IMR-90 (cell line): ENCODE results near the gene BMP3. TPM values are rescaled to one million over a fixed set of nuclear protein-coding genes. Genes with fewer than 3 reads are reported as not detected.

ENCODE experiments used
- ATAC-seq: fragments of 200-7000 bp; cut with Tn5 transposase; 2 replicates; pipeline ENCODE4 v1.9.1; 2020; ENCODE audit warnings: low read depth, mild to moderate bottlenecking, moderate library complexity
- BruUV-seq: library from RNA; stranded (reverse); fragments of 400-500 nt; replicated peaks from 2 replicates; lab custom pipeline; 2021; lab: Mats Ljungman, UMichigan
- CTCF ChIA-PET: fragments of 300-600 bp; formaldehyde crosslinking; extraction: SDS; loops from one replicate; lab custom pipeline; 2021; ENCODE audit warnings: antibody characterized with exemption; lab: Yijun Ruan, JAX
- POLR2A ChIA-PET: fragments of 300-600 bp; sonication (Branson Sonifier 250); formaldehyde crosslinking; loops from one replicate; lab custom pipeline; 2022; ENCODE audit warnings: antibody characterized with exemption; ENCODE audit not compliant: unreplicated experiment; lab: Charles Lee
- DNase-seq: peaks from one replicate; pipeline ENCODE4 v3.0.0; 2013
- H2AFZ ChIP-seq: replicated peaks from 2 replicates; pipeline ENCODE3; 2013; ENCODE audit warnings: low read length, mild to moderate bottlenecking; ENCODE audit not compliant: poor library complexity
- H2AK5ac ChIP-seq: 2 replicates; pipeline ENCODE4 v1.6.1; 2013; ENCODE audit warnings: low read depth, low read length, inconsistent platforms
- H2AK9ac ChIP-seq: replicated peaks from 2 replicates; pipeline ENCODE3; 2013; ENCODE audit warnings: mild to moderate bottlenecking, low read depth, low read length, moderate library complexity; ENCODE audit not compliant: poor library complexity
- H2BK120ac ChIP-seq: 2 replicates; pipeline ENCODE4 v1.6.1; 2013; ENCODE audit warnings: low read depth, low read length, inconsistent platforms
- H2BK15ac ChIP-seq: 3 replicates; pipeline ENCODE4 v1.6.1; 2013; ENCODE audit warnings: low read depth, low read length, inconsistent platforms
- H2BK20ac ChIP-seq: 2 replicates; pipeline ENCODE4 v1.6.1; 2013; ENCODE audit warnings: low read depth, mild to moderate bottlenecking, inconsistent platforms, low read length, moderate library complexity
- H2BK5ac ChIP-seq: 2 replicates; pipeline ENCODE4 v1.6.1; 2013; ENCODE audit warnings: mild to moderate bottlenecking, low read depth, low read length, inconsistent platforms; ENCODE audit not compliant: poor library complexity, severe bottlenecking
- H3K14ac ChIP-seq: replicated peaks from 2 replicates; pipeline ENCODE4 v1.6.1; 2013; ENCODE audit warnings: low read depth, low read length, inconsistent platforms
- H3K18ac ChIP-seq: 2 replicates; pipeline ENCODE4 v1.6.1; 2013; ENCODE audit warnings: low read depth, low read length, control low read depth
- H3K23ac ChIP-seq: 2 replicates; pipeline ENCODE4 v1.6.1; 2013; ENCODE audit warnings: low read depth, low read length, inconsistent platforms
- H3K27ac ChIP-seq: 2 replicates; pipeline ENCODE4 v1.5.1; 2013; ENCODE audit warnings: mild to moderate bottlenecking, control low read depth, low read length; ENCODE audit not compliant: insufficient read depth
- H3K27me3 ChIP-seq: 2 replicates; pipeline ENCODE4 v1.6.1; 2013; ENCODE audit warnings: low read length; ENCODE audit not compliant: control insufficient read depth, insufficient read depth
- H3K36me3 ChIP-seq: 2 replicates; pipeline ENCODE4 v1.6.1; 2013; ENCODE audit warnings: low read length, mixed read lengths; ENCODE audit not compliant: control insufficient read depth, insufficient read depth
- H3K4ac ChIP-seq: 2 replicates; pipeline ENCODE4 v1.6.1; 2013; ENCODE audit warnings: low read depth, low read length, inconsistent platforms
- H3K4me1 ChIP-seq: 2 replicates; pipeline ENCODE4 v1.6.1; 2013; ENCODE audit warnings: low read length, mixed read lengths; ENCODE audit not compliant: control insufficient read depth, insufficient read depth
- H3K4me2 ChIP-seq: 2 replicates; pipeline ENCODE4 v1.6.1; 2013; ENCODE audit warnings: low read depth, mild to moderate bottlenecking, control low read depth, low read length, moderate library complexity
- H3K4me3 ChIP-seq: 2 replicates; pipeline ENCODE4 v1.5.1; 2013; ENCODE audit warnings: low read depth, mild to moderate bottlenecking, control low read depth, low read length, moderate library complexity; ENCODE audit not compliant: insufficient read depth
- H3K56ac ChIP-seq: 2 replicates; pipeline ENCODE4 v1.6.1; 2013; ENCODE audit warnings: low read length, inconsistent platforms; ENCODE audit not compliant: insufficient read depth; ENCODE audit errors: extremely low read depth
- H3K79me1 ChIP-seq, 2 experiments: 2 replicates each; pipeline ENCODE4 v1.6.1; 2013; ENCODE audit warnings: low read length in 2 of 2, inconsistent platforms in 1 of 2, low read depth in 1 of 2
- H3K9ac ChIP-seq: 2 replicates; pipeline ENCODE4 v1.6.1; 2013; ENCODE audit warnings: low read depth, low read length, control low read depth
- H3K9me1 ChIP-seq: 2 replicates; pipeline ENCODE4 v1.6.1; 2013; ENCODE audit warnings: low read length, inconsistent platforms; ENCODE audit not compliant: insufficient read depth
- H3K9me3 ChIP-seq: 2 replicates; pipeline ENCODE4 v1.6.1; 2013; ENCODE audit warnings: low read length; ENCODE audit not compliant: control insufficient read depth, insufficient read depth
- H4K20me1 ChIP-seq: 2 replicates; pipeline ENCODE4 v1.6.1; 2013; ENCODE audit warnings: low read length, inconsistent platforms; ENCODE audit not compliant: insufficient read depth
- H4K5ac ChIP-seq: 2 replicates; pipeline ENCODE4 v1.6.1; 2013; ENCODE audit warnings: mild to moderate bottlenecking, low read depth, low read length, control low read depth
- H4K8ac ChIP-seq, 2 experiments: 2 replicates each; pipeline ENCODE4 v1.6.1; 2013; ENCODE audit warnings: low read depth in 2 of 2, low read length in 2 of 2, control low read depth in 1 of 2, inconsistent platforms in 1 of 2
- H4K91ac ChIP-seq: 2 replicates; pipeline ENCODE4 v1.6.1; 2013; ENCODE audit warnings: low read depth, low read length, inconsistent platforms; ENCODE audit not compliant: insufficient read depth
- BHLHE40 ChIP-seq: fragments of 150-350 bp; IDR thresholded peaks from 2 replicates; pipeline ENCODE4 v1.6.1; 2016; ENCODE audit warnings: mild to moderate bottlenecking, low read depth, low read length
- CEBPB ChIP-seq: IDR thresholded peaks from 2 replicates; pipeline ENCODE4 v1.6.1; 2012; ENCODE audit warnings: low read depth, low read length, improper control_type of control experiment
- CHD1 ChIP-seq: IDR thresholded peaks from 2 replicates; pipeline ENCODE4 v1.6.1; 2012; ENCODE audit warnings: low read depth, low read length, improper control_type of control experiment
- FOS ChIP-seq: fragments of 150-350 bp; IDR thresholded peaks from 2 replicates; pipeline ENCODE4 v1.6.1; 2016; ENCODE audit warnings: low read depth, low read length
- MAFK ChIP-seq: IDR thresholded peaks from 2 replicates; pipeline ENCODE4 v1.6.1; 2012; ENCODE audit warnings: low read depth, low read length, improper control_type of control experiment
- MAZ ChIP-seq: IDR thresholded peaks from 2 replicates; pipeline ENCODE4 v1.6.1; 2012; ENCODE audit warnings: low read depth, mild to moderate bottlenecking, low read length, improper control_type of control experiment, moderate library complexity, borderline replicate concordance
- MXI1 ChIP-seq: IDR thresholded peaks from 2 replicates; pipeline ENCODE4 v1.6.1; 2012; ENCODE audit warnings: low read depth, mild to moderate bottlenecking, low read length, moderate library complexity, borderline replicate concordance
- NFE2L2 ChIP-seq: fragments of 150-350 bp; IDR thresholded peaks from 2 replicates; pipeline ENCODE4 v1.6.1; 2016; ENCODE audit warnings: low read depth, mild to moderate bottlenecking, low read length
- POLR2A ChIP-seq: IDR thresholded peaks from 2 replicates; pipeline ENCODE4 v1.6.1; 2012; ENCODE audit warnings: mild to moderate bottlenecking, low read depth, low read length
- RAD21 ChIP-seq: IDR thresholded peaks from 2 replicates; pipeline ENCODE4 v1.6.1; 2012; ENCODE audit warnings: low read length, improper control_type of control experiment
- RFX5 ChIP-seq: IDR thresholded peaks from 2 replicates; pipeline ENCODE4 v1.8.0; 2012; ENCODE audit warnings: low read depth, mild to moderate bottlenecking, low read length, moderate library complexity
- SMC3 ChIP-seq: fragments of 150-350 bp; IDR thresholded peaks from 2 replicates; pipeline ENCODE4 v1.6.1; 2016; ENCODE audit warnings: low read depth, mild to moderate bottlenecking, antibody characterized with exemption, low read length, moderate library complexity
- USF2 ChIP-seq: fragments of 150-350 bp; IDR thresholded peaks from 2 replicates; pipeline ENCODE4 v1.6.1; 2017; ENCODE audit warnings: mild to moderate bottlenecking, antibody characterized with exemption, low read length, low read depth
- WGBS, 2 experiments: methylation state at CpG; one replicate each; pipeline versions ENCODE4 v1.1.5 to v1.1.7; 2013; ENCODE audit warnings: missing lambda C conversion rate in 2 of 2; ENCODE audit not compliant: insufficient read length in 1 of 2; ENCODE audit errors: extremely low coverage in 2 of 2; 5-methylcytosine and 5-hydroxymethylcytosine counted together
- dilution Hi-C: fragments of 300-500 bp; cut with HindIII; formaldehyde crosslinking; loops from one replicate; pipeline ENCODE4 v1.14.3; 2018; ENCODE audit warnings: low sequenced_read_pairs; ENCODE audit not compliant: unreplicated experiment
- in situ Hi-C: fragments of 300-500 bp; cut with MboI; formaldehyde crosslinking; loops from 3 replicates; pipeline ENCODE4 v1.14.3; 2019; ENCODE audit warnings: low sequenced_read_pairs, inconsistent platforms, mixed read lengths
- intact Hi-C: fragments of 100-400 bp; cut with micrococcal nuclease; formaldehyde crosslinking; loops from 2 replicates; pipeline ENCODE4 v1.10.0; 2022
- polyA plus RNA-seq, 3 experiments: library from polyadenylated mRNA; depleted of rRNA; stranded (reverse); fragments of >200 nt; gene quantifications; 2 replicates each; pipeline ENCODE4 v1.2.3, GENCODE V29; 2012; ENCODE audit warnings: low replicate concordance in 1 of 3
- total RNA-seq: library from RNA; depleted of rRNA; stranded (reverse); fragments of >200 nt; gene quantifications from 2 replicates; pipeline ENCODE4 v1.2.3, GENCODE V29; 2012

BMP3 gene
- total and polyA plus RNA-seq, 2 of the 4 experiments (the other 2 are of a cell fraction) = under 0.01 to 0.10 TPM

- TF ChIP-seq RFX5 = no peak
These were observed 678 bp downstream of the BMP3 start (continued) for GRCh38 chr4:81030981-81031791.

GRCh38 chr4:81031796-81032551 lies 1.5 kb downstream of the BMP3 start:
- H3K4ac ChIP-seq = no peak overlapping the region
- no peak overlapping the region for H2BK20ac ChIP-seq
- no peaks in the 10 kb centered on the region; the same call in 1 of the 2 replicates for H3K4me1 ChIP-seq
- no peaks in the 10 kb centered on the region for H3K9me1 ChIP-seq
- intact Hi-C loops (no loop called here), in situ Hi-C loops (no loop called here), dilution Hi-C loops (no loop called here)
- CTCF ChIA-PET = interaction anchor here (0.6 kb wide), 2 partner anchors 28 to 675 kb away, joined by 3 to 4 read pairs; no protein-coding TSS in a partner anchor
- H3K9me3 ChIP-seq = no peaks in the 10 kb centered on the region
- H3K27ac ChIP-seq = no peak overlapping the region
- no peak overlapping the region for H3K18ac ChIP-seq
- no peak overlapping the region for H4K5ac ChIP-seq
- H3K23ac ChIP-seq = peak overlapping the region; percentile 50; the same call in 1 of the 2 replicates
- H3K9ac ChIP-seq = no peak overlapping the region
- no peak overlapping the region for H3K4me3 ChIP-seq
- 0% methylated on average over 2 of the region's 15 CpGs; no CpG with 5 or more reads in 1 of the 2 experiments for WGBS, 2 experiments
- H3K36me3 ChIP-seq = no peaks in the 10 kb centered on the region
- no peaks in the 10 kb centered on the region for H4K20me1 ChIP-seq
- BruUV-seq = no TSS peak
- POLR2A ChIA-PET = interaction anchor here (0.7 kb wide), 1 partner anchor 378 kb away, joined by 11 read pairs; no protein-coding TSS in a partner anchor
- no peak overlapping the region for H2AK5ac ChIP-seq
- no peak for ATAC-seq
- no peak overlapping the region for H3K56ac ChIP-seq
- no peak overlapping the region for H4K8ac ChIP-seq
- H2BK15ac ChIP-seq = no peak overlapping the region
- no peaks in the 10 kb centered on the region for H3K79me1 ChIP-seq
- H3K27me3 ChIP-seq = peaks cover 60% of the 10 kb centered on the region
- H3K4me2 ChIP-seq = peak overlapping the region; percentile 49; the same call in 1 of the 2 replicates
- H2AFZ ChIP-seq = peak overlapping the region; percentile 27
- DNase-seq = no peak
- H4K91ac ChIP-seq = no peak overlapping the region
- H3K14ac ChIP-seq = no peak overlapping the region
- no peak overlapping the region for H2BK5ac ChIP-seq
- no peak overlapping the region for H2BK120ac ChIP-seq
- H2AK9ac ChIP-seq = no peak overlapping the region
- TF ChIP-seq MAFK (no peak), NFE2L2 (no peak), MAZ (no peak), CHD1 (no peak), USF2 (no peak), BHLHE40 (no peak), RAD21 (no peak), FOS (no peak), CEBPB (no peak), RFX5 (no peak), MXI1 (no peak), SMC3 (no peak), POLR2A (no peak)
